ENCODE results near the gene CARTPT.

The CARTPT gene

GRCh38 chr5:71762826-71763225, 43.8 kb downstream of the CARTPT start:
- no peak for DNase-seq (ENCODE audit: low read depth)
- TF ChIP-seq CTCF (conservative IDR thresholded peaks at IDR 0.05; ENCODE audit: low read length) = no peak
- H3K4me3 ChIP-seq (ENCODE audit: low read length) = no peak overlapping the region

GRCh38 chr5:71767661-71768060, 48.6 kb downstream of the CARTPT start:
- H3K4me3 ChIP-seq (ENCODE audit: low read length) = no peak overlapping the region
- TF ChIP-seq CTCF (conservative IDR thresholded peaks at IDR 0.05; ENCODE audit: low read length) = no peak
- DNase-seq (ENCODE audit: low read depth) = no peak

- TF ChIP-seq CTCF (conservative IDR thresholded peaks at IDR 0.05; ENCODE audit: low read length) = no peak
- no peak for DNase-seq (ENCODE audit: low read depth)
- no peak overlapping the region for H3K4me3 ChIP-seq (ENCODE audit: low read length)
Measured at GRCh38 chr5:71769287-71769686, 50.2 kb downstream of the CARTPT start.

GRCh38 chr5:71770381-71770780, 51.3 kb downstream of the CARTPT start:
- DNase-seq (ENCODE audit: low read depth) = no peak
- TF ChIP-seq CTCF (conservative IDR thresholded peaks at IDR 0.05; ENCODE audit: low read length) = no peak
- no peak overlapping the region for H3K4me3 ChIP-seq (ENCODE audit: low read length)
